ENCODE data around the gene SMURF2.
"Not testable (repeated sequence)": the region's sequence is repeated elsewhere in the genome, so short reads cannot be mapped to it uniquely, and the experiment has no call there.

Gene SMURF2

DNA sequence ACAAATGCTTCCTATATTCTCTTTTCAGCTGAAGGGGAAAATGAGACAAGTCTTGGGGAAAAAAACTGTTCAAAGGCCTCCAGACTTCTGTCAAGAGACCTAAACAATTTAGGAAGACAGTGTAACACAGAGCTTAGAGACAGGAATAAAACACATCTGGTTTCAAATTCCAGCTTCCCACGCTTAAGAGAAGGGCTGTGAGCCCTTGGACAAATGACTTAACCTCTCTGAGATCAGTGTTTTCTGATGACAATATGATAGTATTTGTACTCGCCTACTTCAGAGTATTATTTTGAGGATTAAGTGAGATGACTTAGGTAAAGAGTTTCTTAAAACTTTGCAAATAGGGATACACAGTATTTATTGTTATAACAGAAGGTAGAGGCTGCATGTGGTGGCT is 29.5 kb downstream of the SMURF2 start:
- DNase-seq (ENCODE audit: low read depth in 2 of 2, low spot score in 1 of 2): no peak

DNA sequence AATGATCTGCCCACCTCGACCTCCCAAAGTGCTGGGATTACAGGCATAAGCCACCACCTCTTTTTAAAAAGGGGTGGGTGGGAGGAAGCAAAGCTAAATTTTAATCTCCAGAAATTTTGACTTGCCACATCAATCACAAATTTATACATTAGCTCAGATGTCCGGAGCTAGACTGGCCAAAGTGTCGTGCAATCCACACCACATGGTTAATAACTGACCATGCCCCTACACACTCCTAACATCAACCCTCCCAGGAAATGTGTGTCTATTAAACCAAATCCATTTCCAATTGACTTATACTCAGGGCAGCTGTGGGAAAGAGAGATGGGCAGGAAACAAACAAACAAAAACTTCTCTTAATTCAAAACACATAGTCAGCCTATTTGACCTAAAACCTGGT is 29.9 kb downstream of the SMURF2 start:
- DNase-seq (ENCODE audit: low read depth in 2 of 2, low spot score in 1 of 2): no peak

GRCh38 chr17:64630309-64631223 is 31.5 kb downstream of the SMURF2 start:
- DNase-seq (ENCODE audit: low read depth in 2 of 2, low spot score in 1 of 2): no peak

DNA sequence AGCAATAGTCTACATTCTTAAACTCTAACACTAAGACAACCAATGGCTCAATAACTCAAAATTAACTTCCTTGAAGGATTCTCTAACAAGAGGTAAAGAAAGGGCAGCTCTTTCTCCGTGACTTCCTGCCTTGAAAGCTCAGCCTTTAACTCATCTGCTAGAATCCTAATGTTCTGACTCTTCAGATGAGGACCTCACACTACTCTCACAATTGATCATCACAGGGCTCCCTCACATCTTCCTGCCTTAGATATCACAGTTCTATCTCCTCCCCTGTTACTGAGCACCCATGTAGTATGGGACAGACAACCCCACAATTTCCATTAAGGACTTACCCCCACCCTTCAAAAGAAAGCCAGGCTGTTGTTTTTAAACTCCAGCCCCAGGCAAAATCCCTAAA is 33.5 kb downstream of the SMURF2 start:
- DNase-seq (ENCODE audit: low read depth in 2 of 2, low spot score in 1 of 2): no peak

DNA sequence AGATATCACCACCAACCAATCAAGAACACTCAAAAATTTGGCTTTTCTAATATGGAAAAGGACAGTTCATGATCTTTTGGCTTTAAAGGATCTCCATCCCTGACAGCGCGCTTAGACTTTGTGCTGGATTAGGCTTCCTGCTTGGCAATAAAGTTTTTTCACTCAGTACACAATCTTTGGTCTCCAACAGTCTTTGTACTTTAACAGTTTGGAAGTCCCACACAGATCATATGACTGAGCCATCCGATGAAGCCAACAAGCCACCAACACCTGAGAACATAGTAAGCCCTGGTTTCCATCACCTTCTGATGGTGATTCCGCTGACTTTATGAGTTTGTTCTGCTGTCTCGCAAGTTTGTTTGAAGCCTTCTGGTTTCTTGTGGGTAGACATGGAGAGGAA is 34.3 kb downstream of the SMURF2 start:
- no peak for DNase-seq (ENCODE audit: low read depth in 2 of 2, low spot score in 1 of 2)

DNA sequence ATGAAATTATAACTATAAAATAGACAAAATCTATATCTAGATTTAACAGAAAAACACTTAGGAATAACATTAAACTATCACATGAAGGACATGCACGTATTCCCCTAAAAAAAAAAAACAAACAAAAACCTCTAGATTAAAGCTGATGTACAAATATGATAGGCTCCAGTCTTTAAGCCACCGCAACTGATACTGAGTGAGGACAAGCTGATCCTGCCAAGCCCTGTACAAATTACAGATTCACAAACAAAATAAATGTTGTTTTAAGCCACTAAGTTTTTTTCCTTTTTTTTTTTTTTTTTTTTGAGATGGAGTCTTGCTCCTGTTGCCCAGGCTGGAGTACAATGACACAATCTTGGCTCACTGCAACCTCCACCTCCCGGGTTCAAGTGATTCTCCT is 35.3 kb downstream of the SMURF2 start:
- DNase-seq (ENCODE audit: low read depth in 2 of 2, low spot score in 1 of 2): no peak

DNA sequence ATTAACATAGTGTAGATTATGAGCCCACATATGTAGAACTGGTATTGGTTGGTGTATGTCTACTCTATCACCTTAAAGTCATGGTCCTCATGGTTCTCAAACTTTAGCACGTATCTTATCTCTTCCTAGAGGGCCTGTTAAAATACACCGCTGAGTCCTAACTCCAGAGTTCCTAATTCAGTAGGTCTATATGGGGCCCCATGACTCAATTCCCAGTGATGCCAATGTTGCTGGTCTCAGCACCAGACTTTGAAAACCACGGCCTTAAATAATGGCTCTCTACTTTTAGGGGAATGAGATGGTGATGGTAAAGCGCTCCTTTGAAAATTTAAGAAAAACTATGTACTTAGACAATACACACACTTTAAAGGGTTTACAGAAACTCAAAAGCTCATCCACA is 36.6 kb downstream of the SMURF2 start:
- DNase-seq (ENCODE audit: low read depth in 2 of 2, low spot score in 1 of 2): no peak

DNA sequence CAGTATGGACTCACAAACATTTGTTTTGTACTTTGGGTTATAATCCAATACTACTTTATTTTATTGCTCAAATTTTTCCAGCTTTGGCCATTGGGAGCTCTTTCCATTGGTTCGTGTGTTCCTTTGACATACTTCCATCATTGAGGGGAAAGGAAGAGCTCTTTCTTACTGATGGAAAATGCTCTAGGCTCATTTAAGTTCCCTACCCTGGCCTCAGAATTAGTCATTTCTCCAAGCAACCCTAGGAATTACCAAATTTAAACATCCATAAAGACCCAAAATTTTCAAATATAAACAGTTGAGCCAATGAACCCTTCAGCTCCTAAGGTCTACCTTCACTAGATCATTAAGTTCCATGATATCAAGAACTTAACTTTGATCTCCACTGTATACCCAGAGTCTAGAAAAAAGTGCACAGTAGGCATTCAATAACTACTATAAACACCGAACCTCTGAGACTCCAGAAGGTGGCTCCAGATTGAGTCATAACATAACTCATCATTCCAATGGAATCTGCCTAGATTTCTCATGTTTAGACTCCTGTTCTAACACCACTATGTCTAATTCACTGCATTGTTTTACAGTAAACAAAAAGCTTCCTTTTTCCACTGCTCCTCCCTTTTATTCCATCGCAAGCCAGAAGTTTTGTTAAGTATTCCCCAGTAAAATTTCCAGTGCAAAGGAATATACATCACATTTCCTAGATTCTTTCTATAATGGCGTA is 39.0 kb downstream of the SMURF2 start:
- DNase-seq (ENCODE audit: low read depth in 2 of 2, low spot score in 1 of 2): no peak

GRCh38 chr17:64621772-64622171 is 40.3 kb downstream of the SMURF2 start:
- no peak for DNase-seq (ENCODE audit: low read depth in 2 of 2, low spot score in 1 of 2)

GRCh38 chr17:64618848-64619247 is 43.3 kb downstream of the SMURF2 start:
- no peak for DNase-seq (ENCODE audit: low read depth in 2 of 2, low spot score in 1 of 2)

DNA sequence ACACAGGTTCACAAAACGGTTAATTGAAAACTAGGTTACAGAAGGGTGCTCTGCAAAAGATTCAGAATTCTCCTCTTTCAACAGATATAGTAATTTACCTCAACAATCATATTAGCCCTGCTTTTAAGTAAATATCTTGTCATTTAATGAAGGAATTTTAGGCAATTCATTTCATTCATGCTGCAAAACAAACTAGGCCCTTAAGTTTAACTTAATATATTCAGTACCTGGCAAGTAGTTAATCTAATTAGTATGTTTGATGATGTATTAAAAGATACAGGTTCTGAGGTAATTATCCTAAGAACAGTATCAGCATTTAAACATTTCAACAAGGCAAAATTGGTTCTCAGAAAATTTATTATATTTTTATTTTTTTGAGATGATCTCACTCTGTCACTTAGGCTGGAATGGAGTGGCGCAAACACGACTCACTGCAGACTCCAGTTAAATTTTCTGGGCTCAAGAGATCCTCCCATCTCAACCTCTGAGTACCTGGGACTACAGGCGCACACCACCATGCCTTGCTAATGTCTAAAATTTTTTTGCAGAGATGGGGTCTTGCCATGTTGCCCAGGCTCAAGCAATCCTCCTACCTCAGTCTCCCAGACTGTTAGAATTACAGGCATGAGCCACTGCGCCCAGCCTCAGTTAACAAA is 44.9 kb downstream of the SMURF2 start:
- DNase-seq (ENCODE audit: low read depth in 2 of 2, low spot score in 1 of 2): no peak

- DNase-seq (ENCODE audit: low read depth in 2 of 2, low spot score in 1 of 2): no peak
These were observed 47.0 kb downstream of the SMURF2 start for GRCh38 chr17:64615028-64615677.

DNA sequence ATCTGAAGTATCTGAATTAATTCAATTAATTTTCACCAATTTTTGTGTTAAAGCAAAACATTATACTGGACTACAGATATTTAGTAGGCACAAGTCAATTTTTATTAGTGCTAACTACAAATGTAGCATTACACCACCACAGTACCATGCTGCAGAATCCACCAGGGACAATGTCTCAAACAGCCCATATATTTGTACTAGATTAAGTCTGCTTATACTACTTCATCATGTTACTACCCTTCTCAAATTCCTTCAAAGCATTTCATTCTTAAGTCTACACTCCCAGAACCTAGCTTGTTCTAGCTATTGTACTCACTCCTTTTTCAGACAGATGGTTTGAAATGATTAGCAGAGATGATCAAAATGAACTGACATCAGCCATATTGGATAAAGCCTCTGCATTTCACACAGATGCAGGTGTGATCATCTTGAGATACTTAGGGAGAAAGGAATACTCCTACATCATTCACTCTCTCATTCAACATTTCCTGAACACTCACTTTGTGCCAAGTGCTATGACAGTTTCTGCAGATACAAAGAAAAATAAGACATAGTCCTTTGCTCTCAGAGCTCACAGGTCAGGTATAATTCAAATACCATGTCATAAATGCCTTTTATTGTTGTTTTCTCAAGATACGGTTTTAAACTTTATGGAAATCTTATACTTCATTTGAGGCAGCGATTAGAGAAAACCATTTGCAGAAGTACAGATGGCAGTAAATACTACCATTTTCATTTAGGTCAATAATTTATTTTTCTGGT is 47.7 kb downstream of the SMURF2 start:
- DNase-seq (ENCODE audit: low read depth in 2 of 2, low spot score in 1 of 2): no peak

DNA sequence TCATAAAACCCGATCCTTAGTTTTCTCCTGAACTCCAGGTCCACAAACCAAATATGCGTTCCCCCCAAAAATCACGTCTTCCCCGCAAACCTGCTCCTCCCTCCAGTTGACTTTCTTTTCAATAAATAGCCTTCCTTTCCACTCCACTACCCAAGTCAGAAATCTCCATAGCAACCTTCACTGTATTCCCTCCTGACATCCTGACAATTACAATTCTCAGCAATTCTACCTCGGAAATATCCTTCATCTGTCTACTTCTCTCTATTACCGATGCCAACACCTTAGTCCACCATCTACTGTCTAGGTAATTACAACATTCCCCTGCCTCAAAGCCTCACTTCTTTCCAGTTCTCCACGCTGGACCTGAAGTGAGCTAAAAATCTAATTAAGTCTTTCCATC is 50.7 kb downstream of the SMURF2 start:
- DNase-seq (ENCODE audit: low read depth in 2 of 2, low spot score in 1 of 2): no peak

GRCh38 chr17:64610244-64610643 is 51.9 kb downstream of the SMURF2 start:
- not testable (repeated sequence) for DNase-seq (ENCODE audit: low read depth in 2 of 2, low spot score in 1 of 2)

GRCh38 chr17:64608571-64608981 is 53.5 kb downstream of the SMURF2 start:
- DNase-seq (ENCODE audit: low read depth in 2 of 2, low spot score in 1 of 2): no peak

- DNase-seq (ENCODE audit: low read depth in 2 of 2, low spot score in 1 of 2): no peak
These were observed 54.1 kb downstream of the SMURF2 start for GRCh38 chr17:64607862-64608565.

DNA sequence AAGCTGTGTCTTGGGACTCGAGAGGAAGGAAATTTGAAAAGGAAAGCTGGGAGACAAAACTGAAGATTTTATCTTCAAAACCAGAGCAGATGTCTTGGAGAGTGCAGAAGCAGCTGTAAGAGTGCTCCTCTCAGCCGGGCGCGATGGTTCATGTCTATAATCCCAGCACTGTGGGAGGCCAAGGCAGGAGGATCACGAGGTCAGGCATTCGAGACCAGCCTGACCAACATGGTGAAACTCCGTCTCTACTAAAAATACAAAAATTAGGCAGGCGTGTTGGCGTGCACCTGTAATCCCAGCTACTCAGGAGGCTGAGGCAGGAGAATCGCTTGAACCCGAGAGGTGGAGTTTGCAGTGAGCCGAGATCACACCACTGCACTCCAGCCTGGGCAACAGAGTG is 57.6 kb downstream of the SMURF2 start:
- DNase-seq (ENCODE audit: low read depth in 2 of 2, low spot score in 1 of 2): not testable (repeated sequence)

DNA sequence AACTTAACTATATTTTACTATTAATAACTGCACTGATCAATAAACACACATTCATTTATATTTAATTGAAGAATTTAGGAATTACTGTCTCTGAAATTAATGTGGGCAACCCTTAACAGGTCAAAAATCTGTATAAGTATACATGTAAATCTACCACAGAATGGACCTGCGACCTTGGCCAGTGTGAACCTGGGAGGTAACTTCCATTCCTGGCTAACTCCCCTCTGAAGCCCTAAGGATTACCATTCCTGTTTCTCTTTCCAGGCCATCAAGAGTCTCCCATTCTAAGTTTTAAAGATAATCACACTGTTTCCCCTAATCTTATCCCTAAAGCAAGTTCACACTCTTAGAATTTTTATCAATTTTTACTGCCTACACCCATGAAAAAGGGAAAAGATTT is 58.1 kb downstream of the SMURF2 start:
- no peak for DNase-seq (ENCODE audit: low read depth in 2 of 2, low spot score in 1 of 2)

DNA sequence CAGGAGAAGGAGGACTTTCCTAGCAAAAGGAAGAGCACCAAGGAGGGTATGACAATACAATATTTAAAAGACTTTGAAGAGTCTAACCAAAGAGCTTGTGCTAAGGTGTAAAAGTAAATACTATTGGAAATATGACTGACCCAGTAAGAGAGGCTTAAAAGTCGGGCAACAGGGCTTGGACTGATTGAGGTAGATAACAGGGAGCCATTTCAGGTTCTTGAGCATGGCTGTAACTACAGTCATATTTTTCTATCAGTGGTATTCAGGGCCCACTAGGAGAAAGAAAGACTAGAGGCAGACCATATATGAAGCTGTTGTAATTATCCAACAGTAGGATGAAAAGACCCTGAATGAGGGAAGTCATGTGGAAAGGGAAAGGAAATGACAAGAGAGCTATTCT is 62.3 kb downstream of the SMURF2 start:
- no peak for DNase-seq (ENCODE audit: low read depth in 2 of 2, low spot score in 1 of 2)
